DOHH2 (cell line): ENCODE measurements around the gene SHE.

Experiments used
- EZH2phosphoT487 ChIP-seq: fragments of 200-600 bp; sonication (generic); IDR thresholded peaks from 2 replicates; pipeline ENCODE4 v1.6.1; 2017; ENCODE audit warnings: borderline replicate concordance, mild to moderate bottlenecking, antibody characterized with exemption, low read length, moderate library complexity, mixed read lengths
- TF ChIP-seq, protein P1 (sequence below): fragments of 200-600 bp; sonication (generic); IDR thresholded peaks from one replicate; pipeline ENCODE4 v1.5.1; 2014; ENCODE audit warnings: antibody characterized with exemption, mild to moderate bottlenecking, low read depth, low read length; ENCODE audit not compliant: poor library complexity, severe bottlenecking

DNA sequence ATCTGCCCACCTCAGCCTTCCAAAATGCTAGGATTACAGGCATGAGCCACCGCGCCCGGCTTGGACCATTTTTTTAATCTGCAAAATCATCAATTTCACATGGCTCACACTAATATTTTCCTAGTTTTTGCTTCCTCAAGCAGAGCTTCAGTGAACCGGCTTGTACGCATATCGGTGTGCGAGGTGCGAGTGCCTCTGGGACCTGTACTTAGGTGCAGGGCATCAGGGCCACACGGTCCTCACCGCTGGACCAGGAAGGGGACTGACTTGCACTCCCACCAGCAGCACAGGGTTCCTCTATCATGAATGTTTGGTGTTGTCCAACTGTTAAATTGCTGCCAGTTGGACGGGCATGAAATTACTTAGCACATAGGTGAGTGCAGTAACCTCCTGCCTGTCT, 15.4 kb upstream of the SHE start:
- TF ChIP-seq, protein P1, sequence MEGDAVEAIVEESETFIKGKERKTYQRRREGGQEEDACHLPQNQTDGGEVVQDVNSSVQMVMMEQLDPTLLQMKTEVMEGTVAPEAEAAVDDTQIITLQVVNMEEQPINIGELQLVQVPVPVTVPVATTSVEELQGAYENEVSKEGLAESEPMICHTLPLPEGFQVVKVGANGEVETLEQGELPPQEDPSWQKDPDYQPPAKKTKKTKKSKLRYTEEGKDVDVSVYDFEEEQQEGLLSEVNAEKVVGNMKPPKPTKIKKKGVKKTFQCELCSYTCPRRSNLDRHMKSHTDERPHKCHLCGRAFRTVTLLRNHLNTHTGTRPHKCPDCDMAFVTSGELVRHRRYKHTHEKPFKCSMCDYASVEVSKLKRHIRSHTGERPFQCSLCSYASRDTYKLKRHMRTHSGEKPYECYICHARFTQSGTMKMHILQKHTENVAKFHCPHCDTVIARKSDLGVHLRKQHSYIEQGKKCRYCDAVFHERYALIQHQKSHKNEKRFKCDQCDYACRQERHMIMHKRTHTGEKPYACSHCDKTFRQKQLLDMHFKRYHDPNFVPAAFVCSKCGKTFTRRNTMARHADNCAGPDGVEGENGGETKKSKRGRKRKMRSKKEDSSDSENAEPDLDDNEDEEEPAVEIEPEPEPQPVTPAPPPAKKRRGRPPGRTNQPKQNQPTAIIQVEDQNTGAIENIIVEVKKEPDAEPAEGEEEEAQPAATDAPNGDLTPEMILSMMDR = no peak
- no peak for TF ChIP-seq EZH2phosphoT487
